ENCODE data around the gene LHFPL3. TPM values are rescaled to one million over a fixed set of nuclear protein-coding genes. Genes with fewer than 3 reads are reported as not detected.

The LHFPL3 gene
- total RNA-seq, 2 donors from 2014 or later, result not detected

GRCh38 chr7:104790440-104790839 lies 462.0 kb downstream of the LHFPL3 start:
- Histone ChIP-seq H3K4me3 (no peak overlapping the region), H3K27ac (no peak overlapping the region), H3K36me3 (no peaks in the 10 kb centered on the region), H3K9me3 (no peaks in the 10 kb centered on the region), H3K4me1 (ENCODE audit: control insufficient read depth in 1 of 2, low read depth in 2 of 2) (no peaks in the 10 kb centered on the region), H3K27me3 (replicated peaks; ENCODE audit: insufficient read depth) (no peaks in the 10 kb centered on the region)
- ATAC-seq (ENCODE audit: insufficient number of reproducible peaks, low FRiP score, low read depth) (no peak), DNase-seq (ENCODE audit: low spot score) (no peak)
- TF ChIP-seq, protein P1, sequence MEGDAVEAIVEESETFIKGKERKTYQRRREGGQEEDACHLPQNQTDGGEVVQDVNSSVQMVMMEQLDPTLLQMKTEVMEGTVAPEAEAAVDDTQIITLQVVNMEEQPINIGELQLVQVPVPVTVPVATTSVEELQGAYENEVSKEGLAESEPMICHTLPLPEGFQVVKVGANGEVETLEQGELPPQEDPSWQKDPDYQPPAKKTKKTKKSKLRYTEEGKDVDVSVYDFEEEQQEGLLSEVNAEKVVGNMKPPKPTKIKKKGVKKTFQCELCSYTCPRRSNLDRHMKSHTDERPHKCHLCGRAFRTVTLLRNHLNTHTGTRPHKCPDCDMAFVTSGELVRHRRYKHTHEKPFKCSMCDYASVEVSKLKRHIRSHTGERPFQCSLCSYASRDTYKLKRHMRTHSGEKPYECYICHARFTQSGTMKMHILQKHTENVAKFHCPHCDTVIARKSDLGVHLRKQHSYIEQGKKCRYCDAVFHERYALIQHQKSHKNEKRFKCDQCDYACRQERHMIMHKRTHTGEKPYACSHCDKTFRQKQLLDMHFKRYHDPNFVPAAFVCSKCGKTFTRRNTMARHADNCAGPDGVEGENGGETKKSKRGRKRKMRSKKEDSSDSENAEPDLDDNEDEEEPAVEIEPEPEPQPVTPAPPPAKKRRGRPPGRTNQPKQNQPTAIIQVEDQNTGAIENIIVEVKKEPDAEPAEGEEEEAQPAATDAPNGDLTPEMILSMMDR (IDR thresholded peaks at IDR 0.05), result no peak

DNA sequence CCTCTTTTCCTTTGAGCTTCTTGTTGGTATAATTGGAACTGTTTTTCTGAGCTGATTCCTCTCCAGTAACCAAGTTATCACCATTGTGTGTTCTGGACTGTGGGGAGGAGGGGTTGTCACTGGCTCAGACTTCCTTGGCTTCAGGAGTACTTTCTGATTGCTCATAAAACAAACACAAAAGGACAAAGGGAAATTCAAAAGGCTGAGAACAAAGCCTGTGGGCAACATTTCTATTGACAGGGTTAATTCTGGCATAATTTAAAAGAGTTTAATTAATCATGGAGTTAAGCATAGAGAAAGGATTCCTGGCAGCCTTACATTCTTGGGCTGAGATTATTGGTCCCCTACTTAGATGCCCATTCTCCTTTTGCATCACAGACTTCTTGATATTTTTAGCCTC lies 462.7 kb downstream of the LHFPL3 start:
- DNase-seq (ENCODE audit: low spot score) (no peak), ATAC-seq (ENCODE audit: insufficient number of reproducible peaks, low FRiP score, low read depth) (no peak)
- H3K27me3 ChIP-seq (replicated peaks; ENCODE audit: insufficient read depth), result no peaks in the 10 kb centered on the region
- no peaks in the 10 kb centered on the region for H3K36me3 ChIP-seq
- no peak overlapping the region for H3K4me3 ChIP-seq
- no peaks in the 10 kb centered on the region for H3K4me1 ChIP-seq (ENCODE audit: control insufficient read depth in 1 of 2, low read depth in 2 of 2)
- no peaks in the 10 kb centered on the region for H3K9me3 ChIP-seq
- no peak overlapping the region for H3K27ac ChIP-seq
- TF ChIP-seq, protein P1 (IDR thresholded peaks at IDR 0.05), result no peak

- no peaks in the 10 kb centered on the region for H3K36me3 ChIP-seq
- ATAC-seq (ENCODE audit: insufficient number of reproducible peaks, low FRiP score, low read depth) (no peak), DNase-seq (ENCODE audit: low spot score) (no peak)
- no peak overlapping the region for H3K4me3 ChIP-seq
- no peaks in the 10 kb centered on the region for H3K9me3 ChIP-seq
- no peaks in the 10 kb centered on the region for H3K27me3 ChIP-seq (replicated peaks; ENCODE audit: insufficient read depth)
- no peak overlapping the region for H3K27ac ChIP-seq
- TF ChIP-seq, protein P1 (IDR thresholded peaks at IDR 0.05), result no peak
- H3K4me1 ChIP-seq (ENCODE audit: control insufficient read depth in 1 of 2, low read depth in 2 of 2), result no peaks in the 10 kb centered on the region
Measured at GRCh38 chr7:104793066-104793465, 464.7 kb downstream of the LHFPL3 start.

- H3K4me3 ChIP-seq, result no peak overlapping the region
- ATAC-seq (ENCODE audit: insufficient number of reproducible peaks, low FRiP score, low read depth), result no peak
- H3K27ac ChIP-seq, result no peak overlapping the region
- H3K9me3 ChIP-seq, result no peaks in the 10 kb centered on the region
- TF ChIP-seq, protein P1 (IDR thresholded peaks at IDR 0.05), result no peak
- no peaks in the 10 kb centered on the region for H3K36me3 ChIP-seq
- no peak for DNase-seq (ENCODE audit: low spot score)
- no peaks in the 10 kb centered on the region for H3K4me1 ChIP-seq (ENCODE audit: control insufficient read depth in 1 of 2, low read depth in 2 of 2)
- H3K27me3 ChIP-seq (replicated peaks; ENCODE audit: insufficient read depth), result no peaks in the 10 kb centered on the region
Measured at GRCh38 chr7:104794154-104794553, 465.8 kb downstream of the LHFPL3 start.

GRCh38 chr7:104794589-104794988 lies 466.2 kb downstream of the LHFPL3 start:
- Histone ChIP-seq H3K4me1 (ENCODE audit: control insufficient read depth in 1 of 2, low read depth in 2 of 2) (no peaks in the 10 kb centered on the region), H3K9me3 (no peaks in the 10 kb centered on the region), H3K27me3 (replicated peaks; ENCODE audit: insufficient read depth) (no peaks in the 10 kb centered on the region), H3K36me3 (no peaks in the 10 kb centered on the region), H3K4me3 (no peak overlapping the region), H3K27ac (no peak overlapping the region)
- DNase-seq (ENCODE audit: low spot score) (no peak), ATAC-seq (ENCODE audit: insufficient number of reproducible peaks, low FRiP score, low read depth) (no peak)
- TF ChIP-seq, protein P1 (IDR thresholded peaks at IDR 0.05), result no peak
